K562 (cell line): ENCODE measurements around the gene SLC4A2. TPM values are rescaled to one million over a fixed set of nuclear protein-coding genes. Genes with fewer than 3 reads are reported as not detected.

ENCODE experiments used
- ARNT ChIP-seq, 2 experiments: fragments of 450-650 bp; IDR thresholded peaks; 2 replicates each; pipeline ENCODE4 v1.6.1; 2016; ENCODE audit warnings: mild to moderate bottlenecking in 1 of 2
- BDP1 ChIP-seq: IDR thresholded peaks from 3 replicates; pipeline ENCODE4 v1.6.1; 2011; ENCODE audit not compliant: insufficient read length, insufficient read depth
- BHLHE40 ChIP-seq: IDR thresholded peaks from 2 replicates; pipeline ENCODE4 v1.6.1; 2011; ENCODE audit warnings: low read length, improper control_type of control experiment
- EP300 ChIP-seq: IDR thresholded peaks from 2 replicates; pipeline ENCODE4 v1.6.1; 2012; ENCODE audit warnings: low read length, improper control_type of control experiment
- FOXM1 ChIP-seq, 2 experiments: fragments of 450-650 bp in 1 of 2; sonication (generic) in 1 of 2; formaldehyde crosslinking in 1 of 2; IDR thresholded peaks; 2 replicates each; pipeline versions ENCODE4 v1.6.1 to v1.9.0; 2017 to 2022; ENCODE audit warnings: low read depth in 2 of 2, mild to moderate bottlenecking in 2 of 2, missing genetic modification reagents in 1 of 2, moderate library complexity in 1 of 2
- KDM5B ChIP-seq: fragments of 200-600 bp; sonication (generic); IDR thresholded peaks from 2 replicates; pipeline ENCODE4 v1.6.1; 2012; ENCODE audit warnings: low read depth, mild to moderate bottlenecking, moderate library complexity, low read length, control low read depth, inconsistent platforms; ENCODE audit not compliant: insufficient replicate concordance
- MCM3 ChIP-seq: fragments of 450-650 bp; IDR thresholded peaks from 2 replicates; pipeline ENCODE4 v1.6.1; 2016
- MEIS2 ChIP-seq: fragments of 450-650 bp; IDR thresholded peaks from 2 replicates; pipeline ENCODE4 v1.6.1; 2014; ENCODE audit warnings: mild to moderate bottlenecking; ENCODE audit not compliant: partially characterized antibody
- MTA1 ChIP-seq: fragments of 450-650 bp; IDR thresholded peaks from 2 replicates; pipeline ENCODE4 v1.6.1; 2017; ENCODE audit warnings: borderline replicate concordance
- NCOA2 ChIP-seq, 2 experiments: fragments of 450-650 bp; IDR thresholded peaks; 2 replicates each; pipeline ENCODE4 v1.6.1; 2018; ENCODE audit warnings: mild to moderate bottlenecking in 2 of 2, moderate library complexity in 1 of 2; ENCODE audit not compliant: partially characterized antibody in 2 of 2
- PCBP1 ChIP-seq: fragments of 200-400 bp; formaldehyde crosslinking; IDR thresholded peaks from 2 replicates; pipeline ENCODE4 v1.6.1; 2018; ENCODE audit warnings: mild to moderate bottlenecking, low read depth, low read length; ENCODE audit not compliant: poor library complexity, severe bottlenecking
- POLR2G ChIP-seq: fragments of 200-400 bp; formaldehyde crosslinking; IDR thresholded peaks from 2 replicates; pipeline ENCODE4 v1.6.1; 2017; ENCODE audit warnings: low read depth, mild to moderate bottlenecking, antibody characterized with exemption, low read length, moderate library complexity
- POLR3A ChIP-seq: IDR thresholded peaks from 2 replicates; pipeline ENCODE4 v1.6.1; 2011; ENCODE audit warnings: borderline replicate concordance, mild to moderate bottlenecking, moderate library complexity; ENCODE audit not compliant: insufficient read length, insufficient read depth; ENCODE audit errors: extremely low read depth
- SMAD4 ChIP-seq: fragments of 250-450 bp; sonication (Bioruptor Pico); conservative IDR thresholded peaks from 2 replicates; pipeline ENCODE4 v1.8.0; 2021; ENCODE audit warnings: inconsistent platforms, mild to moderate bottlenecking, moderate library complexity
- TAF15 ChIP-seq: fragments of 200-400 bp; formaldehyde crosslinking; IDR thresholded peaks from 2 replicates; pipeline ENCODE4 v1.6.1; 2017; ENCODE audit warnings: mild to moderate bottlenecking, low read depth, low read length, moderate library complexity
- ZFP30 ChIP-seq: fragments of 250-450 bp; sonication (Bioruptor Pico); IDR thresholded peaks from 2 replicates; pipeline ENCODE4 v1.8.0; 2022; ENCODE audit warnings: moderate library complexity, mild to moderate bottlenecking, inconsistent platforms, borderline replicate concordance
- ZFPM2 ChIP-seq: fragments of 250-450 bp; sonication (Bioruptor Pico); IDR thresholded peaks from 2 replicates; pipeline ENCODE4 v1.5.1; 2022; ENCODE audit warnings: mild to moderate bottlenecking
- ZNF3 ChIP-seq: fragments of 250-450 bp; sonication (Bioruptor Pico); IDR thresholded peaks from 2 replicates; pipeline ENCODE4 v1.5.0; 2021; ENCODE audit warnings: mild to moderate bottlenecking, moderate library complexity
- ZNF431 ChIP-seq: sonication (generic); formaldehyde crosslinking; IDR thresholded peaks from 2 replicates; pipeline ENCODE4 v1.8.0; 2022; ENCODE audit warnings: mild to moderate bottlenecking, missing genetic modification reagents
- ZNF436 ChIP-seq: fragments of 250-450, 450-650 bp; sonication (Bioruptor Pico); formaldehyde crosslinking; IDR thresholded peaks from 2 replicates; pipeline ENCODE4 v1.7.0; 2020; ENCODE audit warnings: mild to moderate bottlenecking
- polyA plus RNA-seq, 8 experiments: library from polyadenylated mRNA; depleted of rRNA in 4 of 8; stranded (reverse) in 5 of 8; unstranded in 3 of 8; fragments of >200 nt; fragmentation: Nextera tagmentation in 2 of 8; fragmentation: Illumina TruSeq in 1 of 8; extraction: Ambion mirVana in 2 of 8; extraction: Trizol in 1 of 8; gene quantifications; 2 replicates each; pipeline versions ENCODE4 v1.2.1 to v1.2.3, GENCODE V29; 2011 to 2014; ENCODE audit warnings: inconsistent platforms in 1 of 8, missing spikeins in 1 of 8
- total RNA-seq, 7 experiments: library from RNA; depleted of rRNA in 6 of 7; stranded (reverse); fragments of >200 nt in 6 of 7; fragmentation: Illumina TruSeq in 2 of 7; extraction: Trizol in 2 of 7; gene quantifications; 2 replicates each; pipeline versions ENCODE4 v1.2.1 to v1.2.3, GENCODE V29; 2011 to 2021; ENCODE audit warnings: low replicate concordance in 1 of 7
- TF ChIP-seq, protein P1 (sequence below): IDR thresholded peaks from 2 replicates; pipeline ENCODE4 v1.6.1; 2012; ENCODE audit warnings: low read depth, low read length, improper control_type of control experiment, borderline replicate concordance
- TF ChIP-seq, protein P2 (sequence below), 2 experiments: fragments of 450-650 bp in 1 of 2; sonication (generic) in 1 of 2; formaldehyde crosslinking; conservative IDR thresholded peaks; 2 replicates each; pipeline versions ENCODE4 v1.4.0 to v1.8.1; 2020 to 2022; ENCODE audit warnings: mild to moderate bottlenecking in 1 of 2, missing genetic modification reagents in 1 of 2
- TF ChIP-seq, protein P3 (sequence below): sonication (generic); formaldehyde crosslinking; IDR thresholded peaks from 2 replicates; pipeline ENCODE4 v1.8.0; 2023; ENCODE audit warnings: mild to moderate bottlenecking, missing genetic modification reagents
- TF ChIP-seq, protein P4 (sequence below): sonication (generic); formaldehyde crosslinking; IDR thresholded peaks from 2 replicates; pipeline ENCODE4 v1.8.1; 2023; ENCODE audit warnings: mild to moderate bottlenecking, missing genetic modification reagents

The SLC4A2 gene
- total and polyA plus RNA-seq, 9 of the 15 experiments (the other 6 are each of a cell fraction or from before 2014, with no cell fraction given) = 11.4 to 375 (median 130) TPM

DNA sequence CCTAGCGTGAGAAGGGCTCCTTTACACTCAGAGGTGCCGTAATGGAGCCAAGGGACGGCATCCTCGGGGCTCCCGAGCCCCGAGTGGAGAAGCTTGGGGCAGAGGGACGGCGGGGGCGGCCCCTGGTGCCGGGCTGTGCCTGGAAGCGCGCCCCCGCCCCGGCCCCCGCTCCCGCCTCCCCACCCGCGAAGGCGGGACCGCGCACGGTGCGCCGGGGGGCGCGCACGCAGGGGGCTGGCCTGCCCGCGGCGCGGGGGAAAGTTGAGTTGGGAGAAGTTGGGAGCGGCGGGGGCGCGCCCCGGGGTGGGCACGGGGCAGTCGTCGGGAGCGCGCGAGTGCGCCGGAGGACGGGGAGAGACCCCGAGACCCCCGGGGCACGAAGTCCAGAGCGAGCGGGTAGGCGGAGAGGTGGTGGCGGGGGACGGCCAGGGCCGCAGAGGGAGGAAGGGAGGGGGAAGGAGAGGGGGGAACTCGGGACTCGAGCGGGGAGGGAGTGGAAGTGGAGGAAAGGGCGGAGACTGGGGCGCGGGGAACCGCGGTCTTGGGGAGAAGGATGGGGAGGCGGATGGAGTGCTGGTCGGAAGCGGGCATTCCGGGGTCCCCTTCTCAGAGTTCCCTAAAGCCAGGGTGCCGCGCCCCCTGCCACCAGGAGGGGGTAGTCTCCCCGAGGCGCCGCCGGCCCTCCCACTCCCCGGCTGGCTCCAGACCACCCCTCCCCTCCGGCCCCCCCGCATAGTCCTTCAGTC is at the start of gene SLC4A2 (continued):
- TF ChIP-seq, protein P1, sequence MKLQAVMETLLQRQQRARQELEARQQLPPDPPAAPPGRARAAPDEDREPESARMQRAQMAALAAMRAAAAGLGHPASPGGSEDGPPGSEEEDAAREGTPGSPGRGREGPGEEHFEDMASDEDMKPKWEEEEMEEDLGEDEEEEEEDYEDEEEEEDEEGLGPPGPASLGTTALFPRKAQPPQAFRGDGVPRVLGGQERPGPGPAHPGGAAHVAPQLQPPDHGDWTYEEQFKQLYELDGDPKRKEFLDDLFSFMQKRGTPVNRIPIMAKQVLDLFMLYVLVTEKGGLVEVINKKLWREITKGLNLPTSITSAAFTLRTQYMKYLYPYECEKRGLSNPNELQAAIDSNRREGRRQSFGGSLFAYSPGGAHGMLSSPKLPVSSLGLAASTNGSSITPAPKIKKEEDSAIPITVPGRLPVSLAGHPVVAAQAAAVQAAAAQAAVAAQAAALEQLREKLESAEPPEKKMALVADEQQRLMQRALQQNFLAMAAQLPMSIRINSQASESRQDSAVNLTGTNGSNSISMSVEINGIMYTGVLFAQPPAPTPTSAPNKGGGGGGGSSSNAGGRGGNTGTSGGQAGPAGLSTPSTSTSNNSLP = no peak
- TF ChIP-seq ARNT (IDR thresholded peaks at IDR 0.05) = no peak
- no peak for TF ChIP-seq POLR3A
- TF ChIP-seq MTA1 = peak; percentile 43; the same call in 1 of the 2 replicates
- TF ChIP-seq ZNF436 (CRISPR knock-in tag) = no peak
- TF ChIP-seq ZFPM2 = no peak
- no peak for TF ChIP-seq EP300
- TF ChIP-seq ZNF431 (CRISPR knock-in tag) = no peak
- no peak for TF ChIP-seq FOXM1 (IDR thresholded peaks at IDR 0.05; ENCODE audit: low read depth)
- no peak for TF ChIP-seq FOXM1 (CRISPR knock-in tag; IDR thresholded peaks at IDR 0.05; ENCODE audit: low read depth)
- TF ChIP-seq BDP1 = no peak
- TF ChIP-seq TAF15 = no peak
- TF ChIP-seq ZNF3 = no peak
- TF ChIP-seq KDM5B = no peak
- peak; percentile 72 for TF ChIP-seq PCBP1
- no peak for TF ChIP-seq MEIS2
- TF ChIP-seq, protein P2, sequence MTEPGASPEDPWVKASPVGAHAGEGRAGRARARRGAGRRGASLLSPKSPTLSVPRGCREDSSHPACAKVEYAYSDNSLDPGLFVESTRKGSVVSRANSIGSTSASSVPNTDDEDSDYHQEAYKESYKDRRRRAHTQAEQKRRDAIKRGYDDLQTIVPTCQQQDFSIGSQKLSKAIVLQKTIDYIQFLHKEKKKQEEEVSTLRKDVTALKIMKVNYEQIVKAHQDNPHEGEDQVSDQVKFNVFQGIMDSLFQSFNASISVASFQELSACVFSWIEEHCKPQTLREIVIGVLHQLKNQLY (CRISPR knock-in tag; conservative IDR thresholded peaks at IDR 0.05) = no peak
- no peak for TF ChIP-seq NCOA2 (IDR thresholded peaks at IDR 0.05; ENCODE audit: partially characterized antibody in 2 of 2)
- TF ChIP-seq POLR2G = peak; percentile 71
- no peak for TF ChIP-seq MCM3
- TF ChIP-seq ZFP30 (CRISPR knock-in tag) = no peak
- TF ChIP-seq, protein P3, sequence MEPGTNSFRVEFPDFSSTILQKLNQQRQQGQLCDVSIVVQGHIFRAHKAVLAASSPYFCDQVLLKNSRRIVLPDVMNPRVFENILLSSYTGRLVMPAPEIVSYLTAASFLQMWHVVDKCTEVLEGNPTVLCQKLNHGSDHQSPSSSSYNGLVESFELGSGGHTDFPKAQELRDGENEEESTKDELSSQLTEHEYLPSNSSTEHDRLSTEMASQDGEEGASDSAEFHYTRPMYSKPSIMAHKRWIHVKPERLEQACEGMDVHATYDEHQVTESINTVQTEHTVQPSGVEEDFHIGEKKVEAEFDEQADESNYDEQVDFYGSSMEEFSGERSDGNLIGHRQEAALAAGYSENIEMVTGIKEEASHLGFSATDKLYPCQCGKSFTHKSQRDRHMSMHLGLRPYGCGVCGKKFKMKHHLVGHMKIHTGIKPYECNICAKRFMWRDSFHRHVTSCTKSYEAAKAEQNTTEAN (CRISPR knock-in tag) = no peak
- TF ChIP-seq, protein P4, sequence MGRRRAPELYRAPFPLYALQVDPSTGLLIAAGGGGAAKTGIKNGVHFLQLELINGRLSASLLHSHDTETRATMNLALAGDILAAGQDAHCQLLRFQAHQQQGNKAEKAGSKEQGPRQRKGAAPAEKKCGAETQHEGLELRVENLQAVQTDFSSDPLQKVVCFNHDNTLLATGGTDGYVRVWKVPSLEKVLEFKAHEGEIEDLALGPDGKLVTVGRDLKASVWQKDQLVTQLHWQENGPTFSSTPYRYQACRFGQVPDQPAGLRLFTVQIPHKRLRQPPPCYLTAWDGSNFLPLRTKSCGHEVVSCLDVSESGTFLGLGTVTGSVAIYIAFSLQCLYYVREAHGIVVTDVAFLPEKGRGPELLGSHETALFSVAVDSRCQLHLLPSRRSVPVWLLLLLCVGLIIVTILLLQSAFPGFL (CRISPR knock-in tag) = no peak
- no peak for TF ChIP-seq BHLHE40
- TF ChIP-seq SMAD4 (CRISPR knock-in tag) = peak; percentile 75; the same call in 1 of the 2 replicates
